Retinal pigment epithelial cell (primary cell): ENCODE results near the gene WHRN.

Source experiments
- DNase-seq: peaks from one replicate; pipeline ENCODE4 v3.0.0-alpha.2; 2010; ENCODE audit warnings: low read depth
- H3K4me3 ChIP-seq: 2 replicates; pipeline ENCODE4 v1.5.1; 2011; ENCODE audit warnings: mild to moderate bottlenecking, low read length, control low read depth, moderate library complexity
- CTCF ChIP-seq: conservative IDR thresholded peaks from 2 replicates; pipeline ENCODE4 v1.5.1; 2011; ENCODE audit warnings: low read depth, low read length, control low read depth, inconsistent platforms

The WHRN gene

GRCh38 chr9:114364134-114365041 is 140.9 kb downstream of the WHRN start:
- no peak overlapping the region for H3K4me3 ChIP-seq
- no peak for TF ChIP-seq CTCF
- no peak for DNase-seq

GRCh38 chr9:114363424-114363823 is 141.8 kb downstream of the WHRN start:
- H3K4me3 ChIP-seq = no peak overlapping the region
- no peak for DNase-seq
- no peak for TF ChIP-seq CTCF

- no peak for DNase-seq
- no peak for TF ChIP-seq CTCF
- no peak overlapping the region for H3K4me3 ChIP-seq
Observed at GRCh38 chr9:114362394-114362793, 142.9 kb downstream of the WHRN start.

- TF ChIP-seq CTCF = no peak
- no peak overlapping the region for H3K4me3 ChIP-seq
- no peak for DNase-seq
Observed at GRCh38 chr9:114361542-114361941, 143.7 kb downstream of the WHRN start.

GRCh38 chr9:114359801-114360200 is 145.5 kb downstream of the WHRN start:
- TF ChIP-seq CTCF = no peak
- no peak overlapping the region for H3K4me3 ChIP-seq
- no peak for DNase-seq

GRCh38 chr9:114357911-114358328 is 147.4 kb downstream of the WHRN start:
- H3K4me3 ChIP-seq = no peak overlapping the region
- no peak for DNase-seq
- no peak for TF ChIP-seq CTCF

GRCh38 chr9:114357360-114357759 is 147.9 kb downstream of the WHRN start:
- DNase-seq = no peak
- no peak overlapping the region for H3K4me3 ChIP-seq
- no peak for TF ChIP-seq CTCF
